Measurements from ENCODE around the gene FAM107B.

The FAM107B gene

DNA sequence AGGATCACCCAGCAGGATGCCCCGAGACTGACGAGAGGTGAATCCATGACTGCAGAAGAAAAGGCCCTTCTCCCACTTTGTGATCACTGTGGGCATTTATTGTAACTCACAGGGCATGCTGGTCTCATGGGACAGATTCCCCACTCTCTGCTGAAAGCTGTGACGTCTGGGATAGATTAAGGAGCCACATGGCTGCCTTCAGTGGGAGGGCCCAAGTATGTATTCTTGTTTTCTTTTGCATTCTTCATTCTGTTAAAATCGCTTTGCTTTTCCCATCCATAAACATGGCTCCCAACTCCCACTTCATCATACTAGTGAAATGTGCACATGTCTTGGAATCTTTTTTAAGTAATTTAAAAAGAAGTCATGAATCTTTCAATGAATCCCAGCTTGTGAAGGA, 67.2 kb downstream of the FAM107B start:
- Histone ChIP-seq H3K4me3 (ENCODE audit: extremely low read depth, insufficient read depth, low read length, poor library complexity, severe bottlenecking) (no peak overlapping the region), H3K9me3 (ENCODE audit: control insufficient read depth, low read length) (no peaks in the 10 kb centered on the region), H3K4me1 (ENCODE audit: control insufficient read depth, insufficient read depth, low read length, poor library complexity, severe bottlenecking) (peaks cover 3% of the 10 kb centered on the region), H3K36me3 (ENCODE audit: control insufficient read depth, insufficient read depth, low read length) (no peaks in the 10 kb centered on the region), H3K27ac (ENCODE audit: low read depth, low read length, severe bottlenecking) (no peak overlapping the region)
- WGBS, 2 experiments (ENCODE audit: insufficient coverage in 2 of 2) = 81 to 82% methylated on average over 2 to 3 of the region's 4 CpGs

- WGBS, 2 experiments (ENCODE audit: insufficient coverage in 2 of 2) = 60 to 72% methylated on average over 3 to 5 of the region's 5 CpGs
- H3K36me3 ChIP-seq (ENCODE audit: control insufficient read depth, insufficient read depth, low read length) = no peaks in the 10 kb centered on the region
- no peaks in the 10 kb centered on the region for H3K9me3 ChIP-seq (ENCODE audit: control insufficient read depth, low read length)
- H3K4me3 ChIP-seq (ENCODE audit: extremely low read depth, insufficient read depth, low read length, poor library complexity, severe bottlenecking) = no peak overlapping the region
- H3K27ac ChIP-seq (ENCODE audit: low read depth, low read length, severe bottlenecking) = peak overlapping the region; percentile 37
- H3K4me1 ChIP-seq (ENCODE audit: control insufficient read depth, insufficient read depth, low read length, poor library complexity, severe bottlenecking) = peaks cover 3% of the 10 kb centered on the region
These were observed 69.0 kb downstream of the FAM107B start for GRCh38 chr10:14705548-14706230.

DNA sequence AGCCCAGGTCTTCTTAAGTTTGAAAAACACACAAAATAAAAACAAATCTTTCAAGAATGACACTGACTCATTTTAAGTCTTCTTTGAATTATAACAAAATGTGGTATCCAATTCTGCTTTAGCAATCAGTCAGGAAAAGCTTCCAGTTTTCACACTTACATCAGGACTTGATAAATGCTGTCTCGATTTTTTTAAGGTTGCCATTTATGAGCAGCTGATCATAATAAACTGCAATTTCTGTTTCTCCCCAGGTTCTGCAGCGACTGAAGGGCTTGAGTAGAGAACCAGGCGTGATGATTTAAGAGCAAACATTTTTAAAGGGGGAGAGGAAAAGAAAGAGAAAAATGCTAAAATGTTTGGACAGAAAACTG, 71.1 kb downstream of the FAM107B start:
- 97 to 100% methylated on average over 2 to 3 of the region's 3 CpGs for WGBS, 2 experiments (ENCODE audit: insufficient coverage in 2 of 2)
- no peaks in the 10 kb centered on the region for H3K36me3 ChIP-seq (ENCODE audit: control insufficient read depth, insufficient read depth, low read length)
- H3K9me3 ChIP-seq (ENCODE audit: control insufficient read depth, low read length) = no peaks in the 10 kb centered on the region
- H3K27ac ChIP-seq (ENCODE audit: low read depth, low read length, severe bottlenecking) = no peak overlapping the region
- no peak overlapping the region for H3K4me3 ChIP-seq (ENCODE audit: extremely low read depth, insufficient read depth, low read length, poor library complexity, severe bottlenecking)
- peaks cover 7% of the 10 kb centered on the region for H3K4me1 ChIP-seq (ENCODE audit: control insufficient read depth, insufficient read depth, low read length, poor library complexity, severe bottlenecking)

- WGBS, 2 experiments (ENCODE audit: insufficient coverage in 2 of 2) = 94 to 98% methylated on average over 7 of the region's 7 CpGs
- Histone ChIP-seq H3K4me3 (ENCODE audit: extremely low read depth, insufficient read depth, low read length, poor library complexity, severe bottlenecking) (no peak overlapping the region), H3K27ac (ENCODE audit: low read depth, low read length, severe bottlenecking) (no peak overlapping the region), H3K36me3 (ENCODE audit: control insufficient read depth, insufficient read depth, low read length) (no peaks in the 10 kb centered on the region), H3K4me1 (ENCODE audit: control insufficient read depth, insufficient read depth, low read length, poor library complexity, severe bottlenecking) (peaks cover 8% of the 10 kb centered on the region), H3K9me3 (ENCODE audit: control insufficient read depth, low read length) (no peaks in the 10 kb centered on the region)
These were observed 73.2 kb downstream of the FAM107B start for GRCh38 chr10:14701466-14701865.

GRCh38 chr10:14700546-14700945, 74.2 kb downstream of the FAM107B start:
- WGBS, 2 experiments (ENCODE audit: insufficient coverage in 2 of 2) = no CpG with 5 or more reads among the region's 1 CpG
- no peak overlapping the region for H3K27ac ChIP-seq (ENCODE audit: low read depth, low read length, severe bottlenecking)
- no peaks in the 10 kb centered on the region for H3K9me3 ChIP-seq (ENCODE audit: control insufficient read depth, low read length)
- H3K4me3 ChIP-seq (ENCODE audit: extremely low read depth, insufficient read depth, low read length, poor library complexity, severe bottlenecking) = no peak overlapping the region
- H3K36me3 ChIP-seq (ENCODE audit: control insufficient read depth, insufficient read depth, low read length) = no peaks in the 10 kb centered on the region
- peaks cover 5% of the 10 kb centered on the region for H3K4me1 ChIP-seq (ENCODE audit: control insufficient read depth, insufficient read depth, low read length, poor library complexity, severe bottlenecking)

GRCh38 chr10:14699482-14699881, 75.2 kb downstream of the FAM107B start:
- peaks cover 5% of the 10 kb centered on the region for H3K4me1 ChIP-seq (ENCODE audit: control insufficient read depth, insufficient read depth, low read length, poor library complexity, severe bottlenecking)
- 100% methylated on average over 2 to 4 of the region's 4 CpGs for WGBS, 2 experiments (ENCODE audit: insufficient coverage in 2 of 2)
- H3K9me3 ChIP-seq (ENCODE audit: control insufficient read depth, low read length) = no peaks in the 10 kb centered on the region
- H3K36me3 ChIP-seq (ENCODE audit: control insufficient read depth, insufficient read depth, low read length) = no peaks in the 10 kb centered on the region
- H3K4me3 ChIP-seq (ENCODE audit: extremely low read depth, insufficient read depth, low read length, poor library complexity, severe bottlenecking) = no peak overlapping the region
- no peak overlapping the region for H3K27ac ChIP-seq (ENCODE audit: low read depth, low read length, severe bottlenecking)

- 50 to 54% methylated on average over 3 of the region's 3 CpGs for WGBS, 2 experiments (ENCODE audit: insufficient coverage in 2 of 2)
- H3K27ac ChIP-seq (ENCODE audit: low read depth, low read length, severe bottlenecking) = no peak overlapping the region
- no peaks in the 10 kb centered on the region for H3K36me3 ChIP-seq (ENCODE audit: control insufficient read depth, insufficient read depth, low read length)
- no peak overlapping the region for H3K4me3 ChIP-seq (ENCODE audit: extremely low read depth, insufficient read depth, low read length, poor library complexity, severe bottlenecking)
- H3K9me3 ChIP-seq (ENCODE audit: control insufficient read depth, low read length) = no peaks in the 10 kb centered on the region
- H3K4me1 ChIP-seq (ENCODE audit: control insufficient read depth, insufficient read depth, low read length, poor library complexity, severe bottlenecking) = peaks cover 5% of the 10 kb centered on the region
These were observed 75.9 kb downstream of the FAM107B start for GRCh38 chr10:14698829-14699170.

- WGBS, 2 experiments (ENCODE audit: insufficient coverage in 2 of 2) = 63 to 65% methylated on average over 5 of the region's 6 CpGs
- H3K4me3 ChIP-seq (ENCODE audit: extremely low read depth, insufficient read depth, low read length, poor library complexity, severe bottlenecking) = no peak overlapping the region
These were observed 76.4 kb downstream of the FAM107B start for GRCh38 chr10:14698111-14698828.

DNA sequence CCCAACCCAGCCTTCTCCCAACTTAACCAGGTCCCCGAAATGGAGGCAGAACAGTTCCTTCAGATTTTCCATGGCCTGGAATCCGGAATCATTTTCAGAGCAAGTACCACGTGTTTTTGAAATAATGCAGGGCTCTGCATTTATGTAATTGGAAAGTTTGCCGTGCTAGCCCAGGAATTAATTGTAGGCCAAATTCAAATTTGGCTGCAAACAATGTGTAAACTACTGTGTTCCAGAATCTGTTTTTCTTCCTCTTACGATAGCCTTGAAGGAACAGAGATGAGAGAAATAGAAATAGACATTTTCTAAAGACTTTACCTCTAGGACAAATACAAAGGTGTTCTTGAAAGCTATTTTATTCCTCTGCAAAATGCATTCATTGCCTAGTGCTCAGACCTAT, 77.4 kb downstream of the FAM107B start:
- Histone ChIP-seq H3K4me3 (ENCODE audit: extremely low read depth, insufficient read depth, low read length, poor library complexity, severe bottlenecking) (no peak overlapping the region), H3K27ac (ENCODE audit: low read depth, low read length, severe bottlenecking) (no peak overlapping the region), H3K9me3 (ENCODE audit: control insufficient read depth, low read length) (no peaks in the 10 kb centered on the region), H3K4me1 (ENCODE audit: control insufficient read depth, insufficient read depth, low read length, poor library complexity, severe bottlenecking) (peaks cover 5% of the 10 kb centered on the region), H3K36me3 (ENCODE audit: control insufficient read depth, insufficient read depth, low read length) (no peaks in the 10 kb centered on the region)
- 92 to 93% methylated on average over 3 to 4 of the region's 5 CpGs for WGBS, 2 experiments (ENCODE audit: insufficient coverage in 2 of 2)

More at GRCh38 chr10:14698111-14698828, 76.4 kb downstream of the FAM107B start:
- H3K27ac ChIP-seq (ENCODE audit: low read depth, low read length, severe bottlenecking) = no peak overlapping the region
- peaks cover 5% of the 10 kb centered on the region for H3K4me1 ChIP-seq (ENCODE audit: control insufficient read depth, insufficient read depth, low read length, poor library complexity, severe bottlenecking)
- H3K9me3 ChIP-seq (ENCODE audit: control insufficient read depth, low read length) = no peaks in the 10 kb centered on the region
- no peaks in the 10 kb centered on the region for H3K36me3 ChIP-seq (ENCODE audit: control insufficient read depth, insufficient read depth, low read length)

DNA sequence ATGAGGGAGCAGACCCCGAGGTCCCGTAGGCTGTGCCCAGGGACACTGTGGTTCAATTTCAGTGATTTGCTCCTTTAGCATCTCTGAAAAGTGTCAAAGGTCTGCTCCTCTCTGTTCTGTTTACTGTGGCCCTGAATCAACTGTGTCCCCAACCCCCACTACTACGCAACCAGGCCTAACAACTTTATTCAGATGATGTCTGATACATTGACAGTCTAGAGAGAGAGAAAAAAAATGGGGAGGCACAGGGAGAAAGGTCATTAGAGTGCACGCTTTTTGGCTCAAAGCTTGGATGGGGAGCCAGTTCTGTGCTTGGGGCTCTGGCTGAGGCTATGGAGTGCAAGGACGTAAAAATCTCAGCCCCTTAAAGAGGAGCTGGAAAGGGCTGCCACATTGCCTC, 77.9 kb downstream of the FAM107B start:
- H3K4me3 ChIP-seq (ENCODE audit: extremely low read depth, insufficient read depth, low read length, poor library complexity, severe bottlenecking) = no peak overlapping the region
- 79 to 86% methylated on average over 2 to 3 of the region's 5 CpGs for WGBS, 2 experiments (ENCODE audit: insufficient coverage in 2 of 2)
- H3K27ac ChIP-seq (ENCODE audit: low read depth, low read length, severe bottlenecking) = no peak overlapping the region
- H3K36me3 ChIP-seq (ENCODE audit: control insufficient read depth, insufficient read depth, low read length) = no peaks in the 10 kb centered on the region
- no peaks in the 10 kb centered on the region for H3K9me3 ChIP-seq (ENCODE audit: control insufficient read depth, low read length)
- H3K4me1 ChIP-seq (ENCODE audit: control insufficient read depth, insufficient read depth, low read length, poor library complexity, severe bottlenecking) = peaks cover 5% of the 10 kb centered on the region

- Histone ChIP-seq H3K9me3 (ENCODE audit: control insufficient read depth, low read length) (no peaks in the 10 kb centered on the region), H3K36me3 (ENCODE audit: control insufficient read depth, insufficient read depth, low read length) (no peaks in the 10 kb centered on the region), H3K4me1 (ENCODE audit: control insufficient read depth, insufficient read depth, low read length, poor library complexity, severe bottlenecking) (peaks cover 5% of the 10 kb centered on the region), H3K4me3 (ENCODE audit: extremely low read depth, insufficient read depth, low read length, poor library complexity, severe bottlenecking) (no peak overlapping the region), H3K27ac (ENCODE audit: low read depth, low read length, severe bottlenecking) (no peak overlapping the region)
- 100% methylated on average over 1 of the region's 3 CpGs for WGBS, 2 experiments (ENCODE audit: insufficient coverage in 2 of 2)
These were observed 78.7 kb downstream of the FAM107B start for GRCh38 chr10:14695847-14696480.

All from mesodermal cell (in vitro differentiated cells).